Measurements from ENCODE around the gene SPATS2.
A peak's percentile ranks its signal among the peaks of the same experiment; 100 is the strongest.
"Not testable (repeated sequence)": the region's sequence is repeated elsewhere in the genome, so short reads cannot be mapped to it uniquely, and the experiment has no call there.

SPATS2 gene

GRCh38 chr12:49478949-49479664 lies 111.8 kb downstream of the SPATS2 start:
- no peak for DNase-seq

- peak; percentile 85 for DNase-seq
Measured at GRCh38 chr12:49482095-49483051, 115.1 kb downstream of the SPATS2 start.

- DNase-seq = no peak
Measured at GRCh38 chr12:49483619-49484018, 116.4 kb downstream of the SPATS2 start.

- DNase-seq = no peak
Measured at GRCh38 chr12:49487605-49488004, 120.3 kb downstream of the SPATS2 start.

DNA sequence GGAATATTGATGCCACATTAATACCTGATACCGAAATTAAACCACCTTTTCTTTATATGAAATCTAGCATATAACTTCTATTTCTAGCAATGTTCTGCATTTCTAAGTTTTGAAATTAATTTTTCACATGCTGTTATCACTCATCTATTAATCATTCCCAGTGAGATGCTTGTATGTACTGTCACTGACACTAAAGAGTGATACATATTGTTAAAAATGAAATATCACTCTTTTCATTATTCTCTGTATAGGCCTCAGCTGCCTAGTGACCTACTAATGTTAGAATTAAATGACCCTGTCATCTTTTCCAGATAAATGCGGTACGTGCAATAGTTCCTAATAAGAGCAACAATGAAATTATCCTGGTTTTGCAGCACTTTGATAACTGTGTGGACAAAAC lies 121.9 kb downstream of the SPATS2 start:
- DNase-seq = no peak

- no peak for DNase-seq
Measured at GRCh38 chr12:49489720-49490119, 122.5 kb downstream of the SPATS2 start.

- DNase-seq = no peak
Measured at GRCh38 chr12:49491823-49492222, 124.6 kb downstream of the SPATS2 start.

DNA sequence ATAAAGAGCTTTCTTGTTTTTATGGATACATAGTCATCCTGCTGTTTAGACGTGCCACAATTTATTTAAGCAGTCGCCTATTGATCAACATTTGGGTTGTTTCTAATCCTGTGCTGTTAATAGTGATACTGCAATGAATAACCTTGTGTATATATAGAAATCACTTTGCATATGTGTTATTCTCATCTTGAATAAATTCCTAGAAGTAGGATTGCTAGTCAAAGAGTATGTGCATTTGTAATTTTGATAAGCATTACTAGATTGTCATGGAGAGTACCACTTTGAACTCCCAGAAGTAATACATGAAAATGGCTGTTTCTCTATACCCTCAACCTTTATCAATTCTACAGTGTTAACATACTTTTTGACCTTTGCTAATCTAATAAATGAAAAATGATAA lies 126.6 kb downstream of the SPATS2 start:
- no peak for DNase-seq

DNA sequence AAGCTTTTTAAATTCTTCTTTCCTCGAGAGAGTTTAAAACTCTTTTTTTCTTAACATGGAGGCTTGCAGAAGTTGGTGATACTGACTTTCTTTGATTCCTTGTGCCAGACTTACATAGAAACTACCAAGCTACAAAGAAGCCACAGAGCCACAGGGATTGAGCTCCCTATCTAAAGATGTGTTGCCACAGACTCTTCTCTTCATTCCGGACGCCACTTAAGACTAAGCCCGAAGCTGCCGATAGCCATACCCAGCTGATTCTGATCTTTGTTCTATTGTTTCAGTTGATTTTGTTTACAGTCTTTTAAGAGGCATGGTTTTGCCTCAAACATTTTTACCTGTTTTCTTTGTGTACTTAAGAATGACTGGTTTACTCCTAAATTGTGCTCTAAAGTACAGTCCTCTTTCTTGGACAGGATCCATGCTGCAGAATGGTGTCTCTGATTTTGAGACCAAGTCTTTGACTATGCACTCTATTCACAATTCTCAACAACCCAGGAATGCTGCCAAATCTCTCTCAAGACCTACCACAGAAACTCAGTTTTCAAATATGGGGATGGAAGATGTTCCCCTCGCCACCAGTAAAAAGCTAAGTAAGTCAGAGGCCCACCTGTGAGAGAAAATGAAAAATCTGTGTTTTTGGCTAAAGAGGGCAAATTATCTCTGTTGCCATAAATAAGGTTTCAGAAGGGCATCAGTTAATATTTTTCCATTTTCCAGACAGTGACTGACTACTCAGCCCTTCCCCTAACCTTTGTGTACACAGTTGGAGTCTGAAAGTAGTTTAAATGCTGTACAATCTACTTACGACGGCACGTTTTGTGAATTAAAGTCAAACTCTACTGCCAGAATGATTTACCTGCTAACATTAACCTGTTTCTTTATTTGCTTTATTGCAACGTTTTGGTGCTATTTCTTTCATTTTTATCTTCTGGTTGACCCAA lies 129.4 kb downstream of the SPATS2 start:
- no peak for DNase-seq

DNA sequence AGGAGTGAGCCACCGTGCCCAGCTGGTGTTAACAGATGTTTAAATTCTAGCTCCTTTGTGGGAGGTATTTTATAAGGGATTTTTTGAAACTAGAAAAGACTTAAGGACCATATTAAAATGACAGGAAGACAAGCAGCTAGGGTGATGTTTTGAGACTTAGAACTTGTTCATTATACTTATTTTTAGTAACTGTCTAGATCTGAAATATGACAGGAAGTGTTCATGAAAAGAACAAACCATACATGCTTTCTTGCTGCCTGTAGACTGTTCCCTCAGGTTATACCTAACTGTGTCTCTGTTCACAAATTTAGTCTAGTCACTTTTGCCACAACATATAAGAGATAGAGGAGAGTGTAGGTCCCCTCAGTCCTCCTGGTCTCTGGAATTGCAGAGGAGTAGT lies 134.6 kb downstream of the SPATS2 start:
- DNase-seq = no peak

DNA sequence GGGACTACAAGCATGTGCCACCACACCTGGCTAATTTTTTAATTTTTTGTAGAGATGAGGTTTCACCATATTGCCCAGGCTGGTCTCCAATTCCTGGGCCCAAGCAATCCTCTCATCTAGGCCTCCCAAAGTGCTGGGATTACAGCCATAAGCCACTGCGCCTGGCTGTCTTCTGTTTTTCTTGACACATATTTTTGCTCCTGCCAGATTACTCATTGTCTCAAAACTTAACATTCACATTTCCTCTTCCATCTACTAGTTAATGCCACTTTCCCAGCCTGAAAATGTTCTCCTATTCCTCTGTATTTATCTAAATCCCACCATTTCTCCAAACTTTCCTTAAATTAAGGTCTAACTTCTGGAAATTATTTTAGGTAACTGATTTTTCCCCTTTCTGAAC lies 135.3 kb downstream of the SPATS2 start:
- DNase-seq = no peak

DNA sequence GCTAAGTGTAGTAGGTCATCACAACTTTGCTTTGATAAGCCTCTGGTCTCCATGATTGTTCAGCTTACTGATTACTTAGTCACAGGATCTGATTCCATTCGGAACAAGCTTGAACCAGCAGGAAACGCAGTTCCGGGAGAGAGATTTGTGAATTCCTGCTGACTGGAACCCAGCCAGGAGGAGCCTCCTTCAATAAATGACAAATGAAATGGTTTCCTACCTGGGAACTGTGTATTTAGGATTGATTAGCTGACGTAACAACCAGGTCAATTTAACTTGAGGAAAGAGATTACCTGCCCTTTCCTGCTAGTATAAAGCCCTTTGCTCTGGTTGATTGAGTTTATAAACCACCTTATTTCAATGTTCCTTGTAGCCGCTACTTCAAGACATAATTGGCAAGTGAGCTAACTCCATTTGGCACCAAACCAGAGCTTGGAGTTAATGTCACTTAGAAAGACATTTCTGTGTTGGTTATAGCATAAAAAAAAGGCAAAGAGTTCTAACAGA lies 136.5 kb downstream of the SPATS2 start:
- no peak for DNase-seq

- no peak for DNase-seq
Measured at GRCh38 chr12:49505672-49506071, 138.4 kb downstream of the SPATS2 start.

- DNase-seq = no peak
Measured at GRCh38 chr12:49507139-49507538, 139.9 kb downstream of the SPATS2 start.

GRCh38 chr12:49509681-49510080 lies 142.4 kb downstream of the SPATS2 start:
- not testable (repeated sequence) for DNase-seq

DNA sequence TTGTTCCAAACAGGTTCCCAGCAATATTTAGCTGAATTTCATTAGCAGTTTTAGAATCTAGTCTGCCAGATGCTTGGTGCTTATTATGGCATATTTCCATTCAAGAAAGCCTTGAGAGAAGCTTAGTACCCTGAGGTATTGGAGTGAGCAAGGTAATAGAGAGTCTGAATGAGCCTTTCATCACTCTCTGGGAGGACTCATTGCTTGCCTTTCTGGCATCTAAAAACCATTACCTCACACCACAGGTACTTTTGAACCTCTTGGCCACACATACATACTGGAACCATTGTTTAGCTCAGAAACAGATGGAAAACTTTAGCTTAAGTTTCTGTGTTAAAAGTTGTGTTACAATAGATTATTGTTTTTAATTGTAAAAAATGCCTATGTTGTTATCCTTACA lies 144.1 kb downstream of the SPATS2 start:
- DNase-seq = no peak

DNA sequence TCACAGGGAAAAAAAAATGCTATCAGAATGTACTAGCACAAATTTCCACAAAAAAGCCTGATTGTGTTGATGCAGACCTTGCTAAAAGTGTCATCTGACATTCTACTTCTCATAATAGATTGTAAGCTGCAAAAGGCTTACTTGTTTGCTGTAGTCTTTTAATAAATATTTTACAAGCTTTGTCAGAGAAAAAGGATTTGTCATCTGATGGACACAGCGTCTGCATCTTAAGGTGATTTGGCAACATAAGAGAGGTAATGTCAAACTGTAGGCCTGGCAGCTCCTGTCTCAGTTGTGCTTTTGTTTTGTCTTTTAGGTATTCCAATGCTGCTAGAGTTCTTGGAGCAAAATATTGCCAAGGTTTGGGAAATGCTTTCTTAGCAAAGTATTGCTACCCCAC lies 145.3 kb downstream of the SPATS2 start:
- DNase-seq = no peak

DNA sequence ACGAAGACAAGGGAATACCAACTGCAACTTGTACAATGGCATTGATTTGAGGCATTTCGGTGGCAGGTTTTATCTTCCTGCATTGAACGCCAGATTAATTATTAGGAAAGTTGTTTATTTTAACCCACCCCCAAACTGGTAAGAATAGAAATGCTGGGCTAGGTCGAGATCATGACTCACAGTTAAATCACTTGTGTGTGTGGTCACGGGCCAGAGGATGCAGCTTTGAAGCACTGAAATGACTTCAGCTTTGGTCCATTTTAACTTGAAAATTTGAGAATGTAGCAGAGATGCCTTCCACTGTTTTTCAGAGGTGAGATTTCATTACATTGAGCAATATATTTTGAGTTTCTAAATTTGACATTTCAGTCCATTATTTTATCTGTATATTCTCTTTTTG lies 148.0 kb downstream of the SPATS2 start:
- no peak for DNase-seq

DNA sequence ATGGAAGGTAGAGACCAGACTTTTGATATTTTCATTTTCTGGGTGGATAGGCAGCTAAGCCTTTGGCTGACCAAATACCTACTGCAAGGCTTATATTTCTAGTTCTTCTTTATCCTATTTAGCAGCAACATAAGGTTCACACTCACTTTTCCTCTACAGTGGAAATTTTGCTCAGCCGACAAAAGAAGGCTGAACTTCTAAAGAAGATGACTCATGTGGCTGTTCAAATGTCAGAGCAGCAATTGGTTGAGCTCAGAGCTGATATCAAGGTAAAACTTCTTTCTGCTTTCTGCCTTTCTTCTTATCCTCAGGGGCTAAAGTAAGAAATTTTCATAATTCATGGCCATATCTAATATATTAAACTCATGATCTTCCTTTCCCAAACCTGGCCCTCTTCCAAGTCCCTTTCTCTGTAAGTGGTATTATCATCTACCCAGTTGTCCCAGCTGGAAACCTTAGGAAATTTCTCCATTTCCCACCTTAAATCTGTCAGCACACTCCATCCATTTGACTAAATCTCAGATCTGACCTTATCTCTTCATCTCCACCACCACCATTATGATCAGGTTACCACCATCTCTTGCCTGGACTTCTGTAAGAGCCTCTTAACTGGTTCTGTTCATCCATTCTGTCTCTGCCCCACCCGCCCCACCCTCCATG lies 151.8 kb downstream of the SPATS2 start:
- no peak for DNase-seq

GRCh38 chr12:49519574-49519936 lies 152.3 kb downstream of the SPATS2 start:
- peak; percentile 39 for DNase-seq

GRCh38 chr12:49521389-49521788 lies 154.1 kb downstream of the SPATS2 start:
- DNase-seq = no peak

DNA sequence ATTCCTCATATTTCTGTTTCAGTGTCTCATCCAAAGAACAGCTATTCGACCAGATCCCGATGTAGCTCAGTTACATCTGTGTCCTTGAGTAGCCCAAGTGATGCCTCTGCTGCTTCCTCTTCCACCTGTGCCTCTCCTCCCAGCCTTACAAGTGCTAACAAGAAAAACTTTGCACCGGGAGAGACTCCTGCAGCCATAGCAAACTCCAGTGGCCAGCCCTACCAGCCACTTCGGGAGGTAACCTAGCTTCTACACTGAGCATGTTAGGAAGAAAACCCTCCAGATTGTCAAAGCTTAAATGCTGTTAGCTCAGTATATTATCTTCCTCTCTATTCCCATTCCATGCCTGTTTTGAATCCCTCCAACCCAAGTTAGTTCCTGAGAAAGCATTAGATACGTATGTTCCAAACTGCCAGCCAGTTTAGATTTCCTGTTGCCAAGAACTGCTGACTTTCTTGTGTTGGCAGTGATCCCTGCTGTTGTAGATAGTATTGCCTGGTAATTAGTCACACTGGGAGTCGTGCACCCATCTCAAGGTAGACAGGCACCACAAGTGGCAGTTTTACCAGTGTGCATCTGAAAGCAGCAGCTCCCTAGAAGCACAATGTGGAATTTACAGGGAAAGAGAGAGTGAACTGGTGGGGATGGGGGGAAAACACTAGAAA lies 157.5 kb downstream of the SPATS2 start:
- no peak for DNase-seq
